GM21619 (cell line): Measurements from ENCODE around the gene PIGH.

Experiments used
- ATAC-seq: cut with Tn5 transposase; IDR thresholded peaks from one replicate; pipeline ENCODE4 v1.9.1; 2021; ENCODE audit not compliant: unreplicated experiment

The PIGH gene

DNA sequence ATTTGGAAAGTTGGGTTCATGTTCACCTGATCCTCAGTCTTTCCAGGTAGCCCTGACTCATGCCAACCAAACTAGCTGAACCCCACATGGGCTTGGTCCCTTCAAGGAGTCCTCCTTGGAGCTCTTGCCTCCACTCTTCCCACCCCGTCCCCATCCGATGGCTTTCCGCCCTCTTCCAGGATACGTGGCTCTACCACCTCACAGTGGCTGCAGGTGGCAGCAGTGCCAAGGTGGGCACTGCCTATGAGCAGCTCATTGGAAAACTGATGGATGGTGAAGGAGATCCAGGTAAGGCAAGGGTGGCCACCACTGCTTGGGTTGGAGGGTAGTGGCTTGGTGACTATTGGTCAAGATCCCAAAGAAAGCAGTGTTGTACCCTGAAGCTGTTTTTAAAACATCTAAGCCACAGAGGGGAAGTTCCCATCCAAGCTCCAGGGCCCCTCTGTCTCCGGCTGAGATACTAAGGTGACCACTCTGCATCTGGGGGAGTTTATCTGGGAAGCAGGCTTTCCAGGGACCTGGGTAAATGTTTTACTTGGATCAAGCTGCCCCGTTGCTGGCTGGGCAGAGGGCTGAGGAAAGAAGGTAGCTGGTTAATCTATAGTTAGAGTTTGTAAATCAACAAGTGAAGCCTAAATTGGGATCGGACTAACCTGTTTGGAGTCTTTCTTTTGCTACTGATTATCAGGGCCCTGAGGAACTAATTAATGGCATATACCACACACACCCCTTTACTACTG, 23.7 kb downstream of the PIGH start:
- no peak for ATAC-seq

DNA sequence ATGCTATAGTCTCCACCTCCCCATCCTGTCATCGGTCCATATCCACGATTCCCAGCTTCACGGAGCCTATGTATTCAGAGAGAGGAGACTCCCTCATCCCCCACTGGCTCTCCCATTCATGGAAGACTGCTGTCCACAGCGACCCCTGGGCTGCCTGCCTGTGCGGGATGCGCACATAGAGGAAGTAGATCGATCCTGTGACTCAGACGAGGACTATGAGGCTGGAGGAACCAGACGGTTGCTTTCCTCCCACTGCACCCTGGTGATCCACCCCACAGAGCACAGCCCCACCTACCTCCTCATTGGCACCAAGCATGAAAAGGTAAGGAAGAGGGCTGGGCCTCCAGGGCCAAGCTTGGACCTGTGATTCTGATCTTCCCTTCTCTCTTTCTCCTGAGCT, 24.4 kb downstream of the PIGH start:
- no peak for ATAC-seq

DNA sequence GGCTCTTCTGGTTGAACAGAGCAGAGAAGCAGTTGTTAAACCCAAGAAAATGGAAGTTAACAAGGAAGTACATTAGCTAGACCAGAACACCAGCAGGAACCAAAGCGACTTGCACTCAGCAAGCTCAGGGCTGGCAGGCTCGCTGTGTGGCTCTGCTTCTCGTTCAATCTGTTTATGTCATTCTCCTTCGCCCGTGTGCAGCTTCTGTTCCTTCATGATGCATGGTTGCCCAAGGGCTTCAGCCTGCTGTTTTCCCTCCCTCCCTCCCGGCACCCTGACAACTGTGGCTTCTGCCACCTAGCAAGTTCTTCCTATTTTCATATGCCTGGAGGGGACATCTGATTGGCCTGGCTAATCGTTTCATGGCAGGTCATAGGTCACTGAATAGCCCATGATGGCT, 25.3 kb downstream of the PIGH start:
- ATAC-seq: no peak

DNA sequence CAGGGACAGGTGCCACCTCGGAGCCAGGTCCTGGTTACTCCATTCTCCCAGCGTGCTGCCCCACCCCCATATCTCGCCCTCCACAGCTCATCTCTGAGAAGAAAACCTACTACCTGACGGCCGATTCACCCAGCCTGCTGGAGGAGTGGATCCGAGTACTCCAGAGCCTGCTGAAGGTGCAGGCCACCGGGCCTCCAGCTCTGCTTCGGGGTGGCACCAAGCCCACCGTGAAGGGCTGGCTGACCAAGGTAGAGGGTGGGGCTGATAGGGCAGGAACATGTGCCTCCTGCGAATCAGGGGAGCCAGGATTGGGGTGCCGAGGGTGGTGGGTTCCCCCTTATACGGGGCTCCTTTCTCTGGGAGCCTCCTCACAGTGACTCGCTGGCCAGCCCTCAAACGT, 25.9 kb downstream of the PIGH start:
- no peak for ATAC-seq

DNA sequence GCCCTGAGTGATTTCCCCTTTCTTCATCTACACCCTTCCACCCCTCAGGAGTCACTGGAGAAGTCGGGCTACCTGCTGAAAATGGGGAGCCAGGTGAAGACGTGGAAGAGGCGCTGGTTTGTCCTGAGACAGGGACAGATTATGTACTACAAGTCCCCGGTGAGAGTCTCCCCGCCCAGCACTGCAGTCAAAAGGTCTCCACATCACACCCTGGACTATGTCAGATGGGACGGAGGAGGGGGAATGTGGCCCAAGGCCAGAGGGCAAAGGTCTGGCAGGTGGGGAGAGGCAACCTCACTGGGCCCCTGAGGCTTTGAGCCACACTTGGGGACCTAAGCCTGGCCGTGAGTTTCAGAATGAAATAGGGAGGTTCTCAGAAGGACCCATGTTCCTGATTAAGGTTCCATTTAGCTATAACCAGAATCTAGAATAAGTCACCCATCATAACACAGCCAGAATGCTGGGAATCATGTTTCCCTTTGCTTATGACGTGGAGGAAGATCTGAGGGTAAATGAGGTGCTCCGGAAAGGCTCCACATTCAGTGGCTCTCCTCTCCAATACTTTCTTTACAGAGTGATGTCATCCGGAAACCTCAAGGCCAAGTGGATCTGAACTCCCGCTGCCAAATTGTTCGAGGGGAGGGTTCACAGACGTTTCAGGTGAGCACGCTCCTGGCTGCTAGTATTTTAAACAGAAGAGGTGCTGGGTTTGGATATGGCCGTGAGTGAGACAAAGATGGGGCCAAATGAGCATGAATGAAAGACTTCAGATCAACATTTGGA, 26.6 kb downstream of the PIGH start:
- ATAC-seq: no peak

DNA sequence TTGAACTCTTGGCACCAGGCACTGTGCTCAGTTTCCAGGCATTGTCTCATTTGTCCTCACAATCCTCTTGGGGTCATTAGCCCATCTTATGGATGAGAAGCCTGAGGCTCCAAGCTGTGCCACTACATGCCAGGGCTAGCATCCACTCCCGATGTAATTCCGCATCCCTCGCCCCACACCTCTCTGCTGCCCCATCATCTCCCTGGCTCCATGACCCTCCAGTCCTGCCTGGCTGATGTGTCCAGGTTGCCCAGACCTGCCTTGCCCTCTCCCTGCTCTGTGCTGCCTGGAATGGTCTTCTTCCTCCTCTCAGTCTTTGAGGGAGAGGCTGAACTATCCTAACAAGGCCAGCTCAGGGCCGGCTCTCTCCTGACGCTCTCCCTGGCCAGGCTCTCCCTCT, 27.5 kb downstream of the PIGH start:
- no peak for ATAC-seq

DNA sequence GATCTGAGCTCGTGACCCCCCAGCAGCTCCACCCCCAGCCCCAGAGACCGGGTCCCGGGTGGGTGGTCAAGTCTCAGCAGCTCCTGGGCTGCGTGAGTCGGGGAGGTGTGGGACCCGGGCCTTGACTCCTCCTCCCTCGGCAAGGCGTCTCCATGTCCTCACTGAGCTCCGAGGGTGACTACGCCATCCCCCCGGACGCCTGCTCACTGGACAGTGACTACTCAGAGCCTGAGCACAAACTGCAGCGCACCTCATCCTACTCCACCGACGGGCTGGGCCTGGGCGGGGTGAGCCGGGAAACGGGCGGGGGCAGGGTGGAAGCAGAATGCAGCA, 28.1 kb downstream of the PIGH start:
- ATAC-seq: no peak

DNA sequence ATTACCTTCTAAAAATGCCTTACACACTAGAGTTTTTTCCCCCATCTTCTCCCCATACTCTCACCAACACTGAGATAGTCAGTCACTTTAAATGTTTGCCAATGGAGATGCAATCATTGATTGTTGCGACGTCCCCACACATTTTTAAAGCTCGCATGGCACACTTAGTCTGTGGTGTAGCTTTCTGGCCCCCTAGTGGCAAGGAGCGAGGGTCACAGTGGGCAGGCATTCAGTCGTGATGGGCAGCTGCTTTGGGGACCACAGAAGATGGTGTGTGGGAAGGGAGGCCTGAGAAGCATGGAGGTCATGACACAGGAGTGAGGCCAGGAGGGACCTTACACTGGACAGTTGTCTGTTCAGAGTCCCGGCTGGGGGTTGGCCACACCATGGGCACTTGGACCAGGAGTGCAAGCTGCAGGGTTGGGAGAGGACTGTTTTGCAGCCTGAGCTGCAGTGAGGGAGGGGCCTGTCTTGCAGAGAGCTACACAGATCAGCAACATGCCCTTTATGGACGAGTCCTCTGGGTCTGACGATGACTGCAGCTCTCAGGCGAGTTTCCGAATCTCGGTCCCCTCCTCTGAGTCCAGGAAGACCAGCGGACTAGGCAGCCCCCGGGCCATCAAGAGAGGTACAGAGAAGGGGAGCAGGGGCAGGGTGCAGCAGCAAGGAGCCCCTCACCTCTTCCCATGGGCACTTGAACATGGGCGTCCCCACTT, 28.6 kb downstream of the PIGH start:
- no peak for ATAC-seq

DNA sequence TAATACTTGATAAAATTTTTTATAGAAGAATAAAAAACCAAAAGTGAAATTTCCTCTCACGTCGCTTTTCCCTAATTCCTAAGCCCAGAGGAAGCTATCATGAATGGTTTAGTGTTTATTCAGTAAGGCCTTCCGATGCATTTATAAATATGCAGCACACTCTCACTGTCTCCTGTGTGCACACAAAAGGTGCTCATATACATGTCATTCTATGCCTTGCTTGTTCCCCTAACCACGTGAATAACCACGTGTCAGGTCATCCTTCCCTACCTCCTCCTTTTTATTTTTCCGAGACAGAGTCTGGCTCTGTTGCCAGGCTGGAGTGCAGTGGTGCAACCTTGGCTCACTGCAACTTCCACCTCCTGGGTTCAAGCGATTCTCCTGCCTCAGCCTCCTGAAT, 29.6 kb downstream of the PIGH start:
- ATAC-seq: no peak

DNA sequence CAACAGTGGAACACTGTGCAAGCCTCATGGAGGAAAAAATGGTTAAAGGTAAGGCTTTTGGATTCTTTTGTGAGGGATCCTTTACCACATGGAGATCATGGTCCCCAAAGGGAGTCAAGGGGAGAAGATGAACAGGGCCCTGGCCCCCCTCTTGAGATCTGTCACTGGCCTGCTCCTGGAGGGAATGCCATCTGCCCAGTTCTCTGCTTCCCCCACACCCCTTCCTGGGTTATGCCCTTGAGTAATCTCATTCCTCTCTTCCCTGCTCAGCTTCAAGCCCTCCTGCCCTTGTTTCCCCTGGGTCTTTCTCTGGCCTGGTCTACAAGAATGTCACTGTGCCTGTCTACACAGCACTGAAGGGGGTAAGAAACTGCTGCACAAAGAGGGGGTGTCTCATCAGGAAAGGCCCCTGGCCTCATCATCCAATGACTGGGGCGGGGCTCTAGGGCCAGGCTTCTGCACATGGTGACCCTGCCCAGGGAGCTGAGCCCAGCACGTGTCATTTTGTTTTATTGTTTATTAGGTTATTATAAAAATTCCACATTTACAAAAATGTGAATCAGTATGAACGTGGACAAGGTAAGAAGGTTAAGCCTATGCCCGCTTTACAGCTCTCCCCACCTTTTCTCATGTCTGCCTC, 30.3 kb downstream of the PIGH start:
- no peak for ATAC-seq

DNA sequence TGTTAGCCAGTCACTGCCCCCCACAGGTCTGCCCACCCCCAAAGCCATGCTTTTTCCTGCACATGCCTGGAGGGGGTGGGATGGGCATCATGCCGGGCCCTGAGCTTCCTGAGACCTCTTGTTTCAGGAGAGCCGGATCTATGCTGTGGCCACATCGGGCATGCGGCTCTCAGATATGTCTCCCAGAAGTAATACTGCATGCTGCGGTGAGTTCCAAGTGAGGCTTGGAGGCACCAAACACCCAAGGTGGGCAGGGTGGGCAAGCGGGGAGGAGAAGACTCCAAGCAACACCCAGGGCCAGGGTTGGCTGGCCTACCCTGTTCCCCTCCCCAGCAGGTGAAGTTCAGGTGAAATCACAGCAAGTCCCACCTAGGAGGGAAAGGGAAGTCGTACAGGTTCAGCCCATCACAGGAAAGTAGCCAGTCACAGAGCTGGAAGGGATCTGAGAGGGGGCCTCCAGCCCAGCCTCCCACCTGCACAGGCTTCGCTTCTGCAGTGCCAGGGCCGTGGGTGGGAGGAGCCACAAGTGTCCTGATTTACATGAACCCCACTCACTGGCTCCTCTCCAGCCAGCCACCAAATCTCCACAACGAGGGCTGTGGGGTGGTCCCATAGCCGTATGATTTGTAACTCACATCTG, 30.9 kb downstream of the PIGH start:
- no peak for ATAC-seq

DNA sequence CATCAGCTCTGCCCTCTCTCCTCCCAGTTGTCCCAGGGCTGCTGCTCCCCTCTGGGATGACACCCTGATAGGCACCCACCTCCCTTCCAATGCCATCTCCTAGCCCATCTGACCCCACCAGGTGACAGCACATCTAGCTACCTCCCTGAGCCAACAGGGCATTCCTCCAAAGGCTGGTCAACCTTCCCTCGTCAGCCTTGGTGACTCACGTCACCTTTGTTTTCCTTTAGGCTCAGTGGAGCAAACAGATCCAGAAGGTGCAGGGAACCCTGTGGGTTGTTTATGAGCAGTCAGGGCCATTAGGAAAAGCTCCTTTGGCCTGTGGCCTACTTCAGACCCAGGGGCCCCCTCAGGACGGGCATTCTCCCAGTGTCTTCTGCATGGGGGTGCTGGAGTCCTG, 32.4 kb downstream of the PIGH start:
- no peak for ATAC-seq

DNA sequence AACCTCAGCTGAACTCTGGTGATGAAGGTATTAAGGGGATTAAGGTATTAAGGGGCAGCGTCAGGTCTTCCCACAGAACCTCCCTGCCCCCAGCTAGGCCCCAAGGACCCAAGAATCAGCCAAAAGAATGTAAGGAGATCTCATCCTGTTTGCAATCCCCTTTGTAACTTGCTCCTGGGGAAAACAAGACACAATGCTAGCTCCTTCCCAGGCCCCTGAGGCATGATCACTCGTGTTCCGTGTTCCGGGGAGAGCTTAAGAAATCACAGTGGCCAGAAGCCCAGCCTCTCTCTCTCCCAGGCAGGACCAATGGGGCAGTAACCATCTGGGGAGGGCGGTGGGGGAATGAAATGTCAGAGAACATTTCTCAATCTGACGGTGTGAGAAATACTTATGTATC, 33.2 kb downstream of the PIGH start:
- no peak for ATAC-seq

DNA sequence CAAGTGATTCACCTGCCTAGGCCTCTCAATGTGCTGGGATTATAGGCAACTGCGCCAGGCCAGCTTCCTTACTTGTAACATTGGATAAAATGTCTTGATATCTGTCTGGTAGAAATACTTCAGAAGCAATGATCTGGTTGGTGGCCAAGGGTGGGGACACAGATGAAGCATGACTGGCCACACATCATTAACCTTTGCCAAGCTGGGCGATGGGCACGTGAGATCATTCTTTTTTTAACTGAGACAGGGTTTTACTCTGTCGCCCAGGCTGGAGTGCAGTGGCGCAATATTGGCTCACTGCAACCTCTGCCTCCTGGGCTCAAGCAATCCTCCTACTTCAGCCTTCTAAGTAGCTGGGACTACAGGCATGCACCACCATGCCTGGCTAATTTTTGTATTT, 35.8 kb downstream of the PIGH start:
- ATAC-seq: no peak

DNA sequence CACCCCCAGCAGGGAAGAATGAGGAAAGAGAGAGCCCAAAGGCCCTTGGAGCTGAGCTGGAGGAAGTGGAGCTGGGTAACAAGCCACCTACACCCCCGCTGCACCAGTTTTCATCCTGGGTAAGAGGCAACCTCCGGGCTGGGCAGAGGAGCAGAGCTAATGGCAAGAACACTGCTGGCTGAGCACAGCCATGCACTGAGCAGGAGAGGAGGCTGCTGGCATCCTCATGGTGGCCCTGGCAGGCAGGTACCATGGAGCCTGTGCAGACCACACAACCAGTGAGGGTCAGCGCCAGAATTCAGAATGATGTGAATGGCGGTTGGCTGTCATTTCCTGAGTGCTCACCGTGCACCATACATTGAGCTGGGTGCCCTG, 37.3 kb downstream of the PIGH start:
- no peak for ATAC-seq

DNA sequence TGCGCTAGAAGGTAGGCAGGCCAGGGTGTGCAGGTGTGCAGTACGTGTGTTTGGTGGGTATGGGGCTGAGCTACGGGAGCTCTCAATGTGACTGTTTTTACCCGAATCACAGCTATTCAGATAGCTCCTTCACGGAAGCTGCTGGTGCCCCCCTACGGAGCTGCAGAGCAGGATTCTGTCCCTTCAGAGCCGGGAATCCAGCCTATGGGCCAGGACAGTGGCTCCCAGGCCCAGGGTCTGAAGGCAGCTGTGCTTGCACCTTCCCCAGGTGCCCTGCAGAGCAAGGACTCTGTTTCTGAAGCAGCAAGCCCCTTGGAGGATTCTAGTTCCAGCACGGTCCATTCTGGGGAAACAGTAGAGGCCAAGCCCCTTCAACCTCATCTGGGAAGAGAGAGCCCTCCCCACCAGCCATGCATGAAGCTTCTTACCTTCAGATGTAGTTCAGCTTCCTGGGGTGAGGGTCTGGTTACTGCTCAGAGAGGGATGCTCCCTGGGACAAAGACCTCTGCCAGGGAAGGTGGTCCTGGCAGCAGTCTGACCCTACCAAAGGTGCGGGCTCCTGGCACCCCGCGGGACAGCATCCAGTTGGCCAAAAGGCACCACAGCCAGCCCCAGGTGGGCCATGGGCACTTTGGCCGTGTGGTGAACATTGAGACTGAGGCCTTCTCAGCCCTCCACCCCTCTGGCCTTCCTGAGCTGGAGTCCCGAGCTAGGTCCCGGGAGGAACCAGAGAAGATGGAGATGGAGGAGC, 37.9 kb downstream of the PIGH start:
- no peak for ATAC-seq

DNA sequence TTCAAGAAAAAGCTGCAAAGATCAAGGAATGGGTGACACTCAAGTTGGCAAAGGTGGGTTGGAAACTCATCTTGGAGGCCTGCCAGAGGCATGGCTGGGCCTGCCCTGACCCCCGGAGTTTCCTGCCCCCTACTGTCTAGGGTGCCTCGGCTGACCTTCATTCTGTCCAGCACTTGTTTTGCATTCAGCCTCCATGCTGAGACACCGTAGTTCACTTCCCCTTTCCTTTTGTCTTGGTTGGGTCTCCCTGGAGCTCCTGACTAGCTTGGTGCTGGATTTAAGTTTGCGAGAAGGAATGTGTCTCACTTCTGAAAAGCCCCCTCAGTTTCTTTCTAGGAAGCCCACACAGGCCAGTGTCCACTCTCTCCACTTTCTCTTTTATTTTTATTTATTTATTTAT, 40.4 kb downstream of the PIGH start:
- ATAC-seq: no peak

DNA sequence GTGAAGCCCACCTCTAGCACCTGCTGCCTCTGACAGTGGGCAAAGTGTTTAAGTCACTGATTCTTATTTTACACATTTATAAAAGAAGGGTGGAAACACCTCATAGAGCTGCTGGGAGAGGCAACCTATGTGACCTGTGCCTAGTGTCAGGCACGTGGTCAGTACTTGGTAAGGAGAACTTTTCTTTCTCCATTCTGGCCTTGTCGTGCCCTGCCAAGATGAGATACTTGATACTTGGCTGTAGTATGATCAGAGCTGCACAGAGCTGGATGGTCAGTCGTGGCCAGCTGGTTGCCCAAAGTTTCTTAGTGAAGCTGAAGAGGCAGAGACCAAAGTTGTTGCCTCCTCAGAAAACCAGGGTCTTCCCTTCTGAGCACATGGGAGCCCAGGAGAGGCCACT, 42.4 kb downstream of the PIGH start:
- ATAC-seq: no peak

DNA sequence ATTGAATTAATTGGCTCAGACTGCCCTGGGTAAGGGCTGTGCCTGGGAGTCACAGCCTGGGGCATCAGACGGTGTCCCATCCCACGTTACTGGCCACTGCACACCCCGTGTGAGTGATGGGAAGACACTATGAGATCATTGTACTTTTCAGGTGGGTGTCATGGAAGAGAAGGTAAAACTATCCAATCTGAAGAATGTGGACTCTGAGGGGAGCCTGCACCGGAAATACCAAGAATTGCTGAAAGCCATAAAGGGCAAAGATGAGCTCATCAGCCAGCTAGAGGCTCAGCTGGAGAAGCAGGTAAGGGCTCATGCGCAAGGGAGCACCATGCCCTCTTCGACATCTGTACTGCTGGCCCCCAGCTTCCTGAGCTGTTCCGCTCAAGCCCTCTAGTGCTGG, 43.0 kb downstream of the PIGH start:
- no peak for ATAC-seq

DNA sequence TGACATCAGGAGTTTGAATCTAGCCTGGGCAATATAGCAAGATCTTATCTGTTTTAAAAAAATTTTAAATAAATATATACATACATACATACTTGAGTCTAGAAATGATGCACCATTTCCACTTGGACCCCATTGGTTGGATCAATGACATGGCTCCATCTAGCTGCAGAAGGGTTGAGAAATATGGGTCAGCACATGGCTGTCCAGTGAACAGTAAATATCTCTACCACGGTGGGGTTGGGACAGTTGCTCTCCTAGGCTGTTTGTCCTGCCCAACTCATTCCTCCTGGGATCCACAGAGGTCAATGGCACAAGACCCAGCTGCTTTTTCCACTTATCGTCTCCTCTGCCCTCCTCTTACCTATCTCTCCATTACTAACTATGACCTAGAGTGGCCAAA, 43.4 kb downstream of the PIGH start:
- no peak for ATAC-seq
